Suppressor macrophage treated with lipopolysaccharide for 1 hour (primary cell): ENCODE data around the gene ANO2.

Experiments
- DNase-seq, 3 donors: peaks; one replicate each; pipeline ENCODE4 v3.0.0-alpha.2; 2020 to 2022

The ANO2 gene

GRCh38 chr12:5808981-5809380 is 136.1 kb downstream of the ANO2 start:
- DNase-seq = no peak

GRCh38 chr12:5807514-5808219 is 137.4 kb downstream of the ANO2 start:
- DNase-seq = no peak

GRCh38 chr12:5807090-5807414 is 138.0 kb downstream of the ANO2 start:
- no peak for DNase-seq

GRCh38 chr12:5806371-5807089 is 138.5 kb downstream of the ANO2 start:
- no peak for DNase-seq

GRCh38 chr12:5803532-5803931 is 141.5 kb downstream of the ANO2 start:
- peak in 1 of 3 donors; percentile 11 for DNase-seq

GRCh38 chr12:5798242-5799015 is 146.6 kb downstream of the ANO2 start:
- DNase-seq = no peak

GRCh38 chr12:5797661-5798060 is 147.4 kb downstream of the ANO2 start:
- no peak for DNase-seq

GRCh38 chr12:5796959-5797225 is 148.2 kb downstream of the ANO2 start:
- no peak for DNase-seq

GRCh38 chr12:5796171-5796958 is 148.7 kb downstream of the ANO2 start:
- peak in 2 of 3 donors; percentile 6 to 35 for DNase-seq

GRCh38 chr12:5794156-5794555 is 150.9 kb downstream of the ANO2 start:
- no peak for DNase-seq

- DNase-seq = no peak
Observed at GRCh38 chr12:5792343-5792742, 152.7 kb downstream of the ANO2 start.

GRCh38 chr12:5789469-5789968 is 155.5 kb downstream of the ANO2 start:
- DNase-seq = no peak

GRCh38 chr12:5787828-5788227 is 157.2 kb downstream of the ANO2 start:
- no peak for DNase-seq

GRCh38 chr12:5785601-5786000 is 159.5 kb downstream of the ANO2 start:
- DNase-seq = no peak

GRCh38 chr12:5784462-5785130 is 160.5 kb downstream of the ANO2 start:
- DNase-seq = no peak

- no peak for DNase-seq
Observed at GRCh38 chr12:5783289-5783920, 161.7 kb downstream of the ANO2 start.

GRCh38 chr12:5780536-5780935 is 164.5 kb downstream of the ANO2 start:
- DNase-seq = no peak

- DNase-seq = no peak
Observed at GRCh38 chr12:5779401-5779800, 165.7 kb downstream of the ANO2 start.

- DNase-seq = no peak
Observed at GRCh38 chr12:5778821-5779220, 166.2 kb downstream of the ANO2 start.

- DNase-seq = no peak
Observed at GRCh38 chr12:5777451-5777850, 167.6 kb downstream of the ANO2 start.

GRCh38 chr12:5776091-5776490 is 169.0 kb downstream of the ANO2 start:
- no peak for DNase-seq

- DNase-seq = no peak
Observed at GRCh38 chr12:5773550-5773949, 171.5 kb downstream of the ANO2 start.
